ENCODE measurements around the gene SYT14.

GRCh38 chr1:210129092-210129491 is 191.1 kb downstream of the SYT14 start:
- no peak for TF ChIP-seq CTCF (IDR thresholded peaks at IDR 0.05)
- TF ChIP-seq ZFX (IDR thresholded peaks at IDR 0.05; ENCODE audit: borderline replicate concordance) = no peak
